WERI-Rb-1 (cell line): Measurements from ENCODE around the gene DUSP9.
A peak's percentile ranks its signal among the peaks of the same experiment; 100 is the strongest.

ENCODE experiments used
- DNase-seq: peaks from one replicate; pipeline ENCODE4 v3.0.0-alpha.2; 2020
- H3K27ac ChIP-seq: fragments of 250-450 bp; sonication (Bioruptor Pico); 2 replicates; pipeline ENCODE4 v1.5.1; 2020; ENCODE audit warnings: mild to moderate bottlenecking, moderate library complexity
- H3K27me3 ChIP-seq: fragments of 250-450 bp; sonication (Bioruptor Pico); 2 replicates; pipeline ENCODE4 v1.5.1; 2021; ENCODE audit warnings: mild to moderate bottlenecking, low read depth, moderate library complexity; ENCODE audit not compliant: insufficient read depth, severe bottlenecking
- H3K36me3 ChIP-seq: fragments of 250-450 bp; sonication (Bioruptor Pico); 2 replicates; pipeline ENCODE4 v1.5.1; 2020; ENCODE audit warnings: mild to moderate bottlenecking, moderate library complexity
- H3K4me3 ChIP-seq: 2 replicates; pipeline ENCODE4 v1.5.1; 2011; ENCODE audit warnings: low read depth, mild to moderate bottlenecking, control low read depth, low read length
- H3K9me3 ChIP-seq: fragments of 250-450 bp; sonication (Bioruptor Pico); 2 replicates; pipeline ENCODE4 v1.5.1; 2021; ENCODE audit warnings: mild to moderate bottlenecking, moderate library complexity; ENCODE audit not compliant: severe bottlenecking
- TF ChIP-seq, protein P1 (sequence below): IDR thresholded peaks from 2 replicates; pipeline ENCODE4 v1.5.1; 2011; ENCODE audit warnings: low read depth, mild to moderate bottlenecking, control low read depth, inconsistent platforms, low read length

The DUSP9 gene

DNA sequence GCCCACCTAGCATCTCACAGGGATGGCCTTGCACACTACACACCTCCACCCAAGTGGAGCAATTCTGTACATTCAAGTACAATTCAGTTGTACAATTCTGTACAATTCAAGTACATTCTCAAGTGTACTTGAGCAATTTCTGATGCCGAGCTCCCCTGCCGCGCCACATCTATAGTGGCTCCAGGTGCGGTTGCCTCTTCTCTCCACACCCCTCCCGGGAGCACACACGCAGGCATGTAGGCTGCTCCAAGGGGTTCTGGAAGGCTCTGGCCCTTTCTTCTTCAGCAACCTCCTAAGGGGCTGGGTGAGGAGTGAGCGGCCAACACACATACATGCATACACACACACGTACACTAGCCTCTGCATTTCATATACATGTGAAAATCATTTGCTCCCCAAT, 18.9 kb upstream of the DUSP9 start:
- no peak for DNase-seq
- Histone ChIP-seq H3K27me3 (peaks cover 31% of the 10 kb centered on the region), H3K9me3 (peaks cover 3% of the 10 kb centered on the region), H3K36me3 (no peaks in the 10 kb centered on the region), H3K4me3 (no peak overlapping the region), H3K27ac (no peak overlapping the region)
- TF ChIP-seq, protein P1, sequence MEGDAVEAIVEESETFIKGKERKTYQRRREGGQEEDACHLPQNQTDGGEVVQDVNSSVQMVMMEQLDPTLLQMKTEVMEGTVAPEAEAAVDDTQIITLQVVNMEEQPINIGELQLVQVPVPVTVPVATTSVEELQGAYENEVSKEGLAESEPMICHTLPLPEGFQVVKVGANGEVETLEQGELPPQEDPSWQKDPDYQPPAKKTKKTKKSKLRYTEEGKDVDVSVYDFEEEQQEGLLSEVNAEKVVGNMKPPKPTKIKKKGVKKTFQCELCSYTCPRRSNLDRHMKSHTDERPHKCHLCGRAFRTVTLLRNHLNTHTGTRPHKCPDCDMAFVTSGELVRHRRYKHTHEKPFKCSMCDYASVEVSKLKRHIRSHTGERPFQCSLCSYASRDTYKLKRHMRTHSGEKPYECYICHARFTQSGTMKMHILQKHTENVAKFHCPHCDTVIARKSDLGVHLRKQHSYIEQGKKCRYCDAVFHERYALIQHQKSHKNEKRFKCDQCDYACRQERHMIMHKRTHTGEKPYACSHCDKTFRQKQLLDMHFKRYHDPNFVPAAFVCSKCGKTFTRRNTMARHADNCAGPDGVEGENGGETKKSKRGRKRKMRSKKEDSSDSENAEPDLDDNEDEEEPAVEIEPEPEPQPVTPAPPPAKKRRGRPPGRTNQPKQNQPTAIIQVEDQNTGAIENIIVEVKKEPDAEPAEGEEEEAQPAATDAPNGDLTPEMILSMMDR, result no peak

DNA sequence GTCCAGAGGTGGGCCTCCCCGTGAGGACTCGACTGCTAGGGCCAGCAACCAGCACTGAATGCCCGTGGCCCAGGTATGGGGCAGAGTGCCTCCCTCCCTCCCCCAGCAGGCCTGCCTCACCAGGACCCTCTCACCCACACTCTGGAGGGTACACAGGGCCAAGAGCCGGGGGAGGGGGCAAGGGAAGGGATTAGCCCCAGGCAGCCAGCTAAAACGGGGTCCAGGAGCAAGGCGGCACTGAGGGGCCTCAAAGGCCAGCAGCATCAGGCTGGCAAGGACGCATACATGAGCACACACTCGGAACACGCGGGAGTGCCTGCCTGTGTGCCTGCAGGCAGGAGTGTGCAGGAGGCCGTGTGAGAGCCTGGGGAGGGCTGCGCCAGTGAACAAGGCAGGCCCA, 18.3 kb upstream of the DUSP9 start:
- TF ChIP-seq, protein P1, result no peak
- no peaks in the 10 kb centered on the region for H3K36me3 ChIP-seq
- H3K27ac ChIP-seq, result no peak overlapping the region
- peak; percentile 8 for DNase-seq
- peaks cover 3% of the 10 kb centered on the region for H3K9me3 ChIP-seq
- no peak overlapping the region for H3K4me3 ChIP-seq
- H3K27me3 ChIP-seq, result peaks cover 28% of the 10 kb centered on the region

DNA sequence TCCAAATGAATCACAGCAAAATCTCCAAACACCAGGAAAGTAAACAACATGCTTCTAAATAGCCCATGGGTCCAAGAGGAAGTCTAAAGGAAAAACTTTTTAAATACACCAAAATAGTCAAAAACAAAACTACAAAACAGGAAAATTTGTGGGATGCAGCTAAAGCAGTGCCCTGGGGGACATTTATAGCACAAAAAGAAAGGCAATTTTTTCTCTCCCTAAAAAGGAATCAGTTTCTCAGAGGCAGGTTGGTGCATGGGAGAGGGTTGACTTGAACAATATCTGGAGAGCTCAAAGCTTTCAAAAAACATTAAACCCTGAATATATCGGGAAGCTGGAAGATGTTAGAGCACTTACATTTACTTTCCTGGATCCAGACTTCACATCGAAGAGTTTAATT, 15.7 kb upstream of the DUSP9 start:
- no peak overlapping the region for H3K4me3 ChIP-seq
- H3K36me3 ChIP-seq, result no peaks in the 10 kb centered on the region
- TF ChIP-seq, protein P1, result no peak
- no peak overlapping the region for H3K27ac ChIP-seq
- DNase-seq, result no peak
- H3K9me3 ChIP-seq, result peaks cover 3% of the 10 kb centered on the region
- peaks cover 24% of the 10 kb centered on the region for H3K27me3 ChIP-seq

DNA sequence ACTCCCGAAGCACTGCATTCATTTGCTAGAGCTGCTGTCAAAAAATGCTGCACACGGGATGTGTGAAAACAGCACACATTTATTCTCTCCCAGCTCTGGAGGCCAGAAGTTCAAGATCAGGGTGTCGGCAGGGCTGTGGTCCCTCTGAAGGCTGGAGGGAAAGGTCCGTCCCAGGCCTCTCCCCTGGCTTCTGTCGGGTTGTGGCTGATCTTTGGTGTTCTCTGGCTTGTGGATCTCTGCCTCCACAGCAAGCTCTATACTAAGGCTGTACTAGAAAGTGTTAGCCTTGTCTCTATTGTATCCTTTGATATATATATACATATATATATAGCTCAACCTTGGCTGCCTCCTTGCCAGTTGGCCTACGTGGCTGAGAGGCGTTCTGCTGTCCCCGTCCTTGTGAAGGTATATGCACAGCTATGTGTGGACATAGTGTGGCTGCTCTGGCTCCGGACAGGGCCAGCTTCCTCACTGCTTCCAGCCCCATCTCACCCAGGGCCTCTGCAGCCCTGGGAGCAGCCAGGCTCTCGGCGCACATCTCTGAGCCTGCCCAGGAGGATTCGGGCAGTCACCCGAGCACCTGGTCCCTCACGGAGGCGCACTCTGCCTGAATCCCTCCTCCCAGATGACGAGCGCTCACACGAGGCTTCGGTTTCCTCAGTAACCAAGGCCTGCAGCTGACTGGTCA, 15.0 kb upstream of the DUSP9 start:
- Histone ChIP-seq H3K9me3 (peaks cover 3% of the 10 kb centered on the region), H3K27ac (no peak overlapping the region), H3K36me3 (no peaks in the 10 kb centered on the region), H3K27me3 (peaks cover 24% of the 10 kb centered on the region), H3K4me3 (no peak overlapping the region)
- no peak for DNase-seq
- TF ChIP-seq, protein P1, result no peak

DNA sequence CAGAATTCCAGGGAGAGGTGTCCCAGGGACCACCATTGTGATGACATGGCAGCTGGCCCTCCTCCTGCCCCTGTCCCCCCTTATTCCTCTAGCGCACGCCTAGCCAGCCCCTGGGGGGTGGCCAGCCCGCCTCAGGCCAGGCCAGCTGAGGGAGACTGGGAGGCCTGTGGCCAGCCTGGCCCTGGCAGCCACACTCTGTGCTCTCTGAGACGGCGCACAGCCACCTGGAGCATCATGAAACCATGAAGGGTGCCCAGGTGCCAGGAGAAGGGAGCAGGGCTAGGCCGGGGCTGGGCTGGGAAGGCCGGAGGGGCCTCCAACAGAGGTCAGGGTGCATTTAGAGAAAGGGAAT, 14.4 kb upstream of the DUSP9 start:
- no peak for DNase-seq
- TF ChIP-seq, protein P1, result no peak
- H3K27me3 ChIP-seq, result peaks cover 24% of the 10 kb centered on the region
- H3K27ac ChIP-seq, result no peak overlapping the region
- H3K9me3 ChIP-seq, result peaks cover 3% of the 10 kb centered on the region
- H3K36me3 ChIP-seq, result no peaks in the 10 kb centered on the region
- no peak overlapping the region for H3K4me3 ChIP-seq

DNA sequence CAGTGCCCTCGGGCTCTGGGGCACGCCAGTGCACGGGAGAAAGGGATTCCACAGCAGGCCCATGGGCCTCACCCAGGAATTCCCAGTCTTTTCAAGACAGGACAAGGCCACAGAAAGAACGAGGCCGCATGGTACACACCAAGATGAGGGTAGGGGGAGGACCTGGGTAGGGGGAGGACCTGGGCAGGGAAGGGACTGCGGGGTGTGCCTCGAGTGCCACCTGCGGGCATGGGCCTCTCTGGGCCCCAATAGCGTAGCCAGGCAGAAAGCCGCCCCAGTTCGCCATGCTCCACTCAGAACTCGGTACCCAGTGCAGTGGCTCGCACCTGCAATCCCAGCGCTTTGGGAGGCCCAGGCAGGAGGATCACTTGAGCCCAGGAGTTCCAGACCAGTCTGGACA, 14.0 kb upstream of the DUSP9 start:
- no peak for DNase-seq
- TF ChIP-seq, protein P1, result no peak

More for the DNA sequence above, 14.0 kb upstream of the DUSP9 start:
- H3K4me3 ChIP-seq, result no peak overlapping the region
- H3K27ac ChIP-seq, result no peak overlapping the region
- peaks cover 3% of the 10 kb centered on the region for H3K9me3 ChIP-seq
- peaks cover 24% of the 10 kb centered on the region for H3K27me3 ChIP-seq
- no peaks in the 10 kb centered on the region for H3K36me3 ChIP-seq
